NB4 (cell line): Measurements from ENCODE around the gene SOCS7.

Source experiments
- CTCF ChIP-seq: IDR thresholded peaks from one replicate; pipeline ENCODE4 v1.5.1; 2012; ENCODE audit warnings: low read depth, low read length
- POLR2A ChIP-seq: IDR thresholded peaks from 2 replicates; pipeline ENCODE4 v1.6.1; 2011; ENCODE audit warnings: mild to moderate bottlenecking; ENCODE audit not compliant: insufficient read length; ENCODE audit errors: extremely low read depth

- TF ChIP-seq CTCF (no peak), POLR2A (no peak)
These were observed 96.0 kb downstream of the SOCS7 start for GRCh38 chr17:38447502-38448085.
